ENCODE data around the gene FMNL2. TPM values are rescaled to one million over a fixed set of nuclear protein-coding genes. Genes with fewer than 3 reads are reported as not detected.

FMNL2 gene
- total RNA-seq, 4 donors from 2014 or later: 25.2 to 35.0 (median 27.4) TPM

GRCh38 chr2:152548996-152549395 lies 214.0 kb downstream of the FMNL2 start:
- H3K36me3 ChIP-seq: peaks cover 0 to 18% of the 10 kb centered on the region in 2 donors
- H3K27ac ChIP-seq: no peak overlapping the region
- 96 to 97% methylated on average over 3 of the region's 3 CpGs for WGBS, 2 donors (ENCODE audit: low coverage in 1 of 2)
- H3K27me3 ChIP-seq: no peaks in the 10 kb centered on the region
- ATAC-seq: no peak
- H3K9me3 ChIP-seq: no peaks in the 10 kb centered on the region
- H3K4me3 ChIP-seq: no peak overlapping the region
- peaks cover 0 to 10% (median 0%) of the 10 kb centered on the region in 3 donors for H3K4me1 ChIP-seq
- TF ChIP-seq POLR2AphosphoS5 (IDR thresholded peaks at IDR 0.05) (no peak), POLR2A (IDR thresholded peaks at IDR 0.05) (no peak), EP300 (IDR thresholded peaks at IDR 0.05) (no peak), CTCF (IDR thresholded peaks at IDR 0.05) (no peak)

- H3K4me1 ChIP-seq: peaks cover 0 to 9% (median 0%) of the 10 kb centered on the region in 3 donors
- H3K36me3 ChIP-seq: peaks cover 0 to 13% of the 10 kb centered on the region in 2 donors
- TF ChIP-seq POLR2A (IDR thresholded peaks at IDR 0.05) (no peak), CTCF (IDR thresholded peaks at IDR 0.05) (no peak), POLR2AphosphoS5 (IDR thresholded peaks at IDR 0.05) (no peak), EP300 (IDR thresholded peaks at IDR 0.05) (no peak)
- H3K4me3 ChIP-seq: no peak overlapping the region
- ATAC-seq: no peak
- no peak overlapping the region for H3K27ac ChIP-seq
- 79 to 100% methylated on average over 2 of the region's 2 CpGs for WGBS, 2 donors (ENCODE audit: low coverage in 1 of 2)
- no peaks in the 10 kb centered on the region for H3K27me3 ChIP-seq
- no peaks in the 10 kb centered on the region for H3K9me3 ChIP-seq
Observed at GRCh38 chr2:152549423-152549822, 214.4 kb downstream of the FMNL2 start.

GRCh38 chr2:152550386-152550785 lies 215.4 kb downstream of the FMNL2 start:
- H3K4me1 ChIP-seq: no peaks in the 10 kb centered on the region
- no peak overlapping the region for H3K27ac ChIP-seq
- ATAC-seq: no peak
- H3K4me3 ChIP-seq: no peak overlapping the region
- no peaks in the 10 kb centered on the region for H3K27me3 ChIP-seq
- peaks cover 0 to 13% of the 10 kb centered on the region in 2 donors for H3K36me3 ChIP-seq
- TF ChIP-seq POLR2A (IDR thresholded peaks at IDR 0.05): no peak
- H3K9me3 ChIP-seq: no peaks in the 10 kb centered on the region
- 65 to 70% methylated on average over 1 to 2 of the region's 2 CpGs for WGBS, 2 donors (ENCODE audit: low coverage in 1 of 2)

GRCh38 chr2:152552888-152553287 lies 217.9 kb downstream of the FMNL2 start:
- H3K27me3 ChIP-seq: no peaks in the 10 kb centered on the region
- H3K9me3 ChIP-seq: no peaks in the 10 kb centered on the region
- 88 to 89% methylated on average over 1 of the region's 1 CpG for WGBS, 2 donors (ENCODE audit: low coverage in 1 of 2)
- H3K4me3 ChIP-seq: no peak overlapping the region
- no peak for TF ChIP-seq POLR2AphosphoS5 (IDR thresholded peaks at IDR 0.05)
- TF ChIP-seq EP300 (IDR thresholded peaks at IDR 0.05): no peak
- no peak for TF ChIP-seq POLR2A (IDR thresholded peaks at IDR 0.05)
- no peak for TF ChIP-seq CTCF (IDR thresholded peaks at IDR 0.05)
- peaks cover 0 to 5% of the 10 kb centered on the region in 2 donors for H3K36me3 ChIP-seq
- ATAC-seq: no peak
- no peak overlapping the region for H3K27ac ChIP-seq
- H3K4me1 ChIP-seq: no peaks in the 10 kb centered on the region

GRCh38 chr2:152553518-152553917 lies 218.5 kb downstream of the FMNL2 start:
- no peaks in the 10 kb centered on the region for H3K27me3 ChIP-seq
- WGBS, 2 donors (ENCODE audit: low coverage in 1 of 2): 92 to 94% methylated on average over 1 of the region's 1 CpG
- no peak overlapping the region for H3K27ac ChIP-seq
- no peak for TF ChIP-seq CTCF (IDR thresholded peaks at IDR 0.05)
- no peak for TF ChIP-seq POLR2AphosphoS5 (IDR thresholded peaks at IDR 0.05)
- TF ChIP-seq EP300 (IDR thresholded peaks at IDR 0.05): no peak
- H3K9me3 ChIP-seq: no peaks in the 10 kb centered on the region
- H3K36me3 ChIP-seq: peaks cover 0 to 5% of the 10 kb centered on the region in 2 donors
- no peaks in the 10 kb centered on the region for H3K4me1 ChIP-seq
- no peak overlapping the region for H3K4me3 ChIP-seq
- ATAC-seq: no peak
